Urinary bladder (tissue), 4 donors: ENCODE results near the gene ZDHHC14. TPM values are rescaled to one million over a fixed set of nuclear protein-coding genes. Genes with fewer than 3 reads are reported as not detected.
"Not testable (repeated sequence)": the region's sequence is repeated elsewhere in the genome, so short reads cannot be mapped to it uniquely, and the experiment has no call there.

Experiments used
- DNase-seq: peaks from one replicate; pipeline ENCODE4 v3.0.0-alpha.2; 2015; ENCODE audit errors: extremely low spot score
- H3K27ac ChIP-seq: one replicate; pipeline ENCODE4 v1.5.1; 2013; ENCODE audit warnings: low read depth, mild to moderate bottlenecking, moderate library complexity
- H3K36me3 ChIP-seq: one replicate; pipeline ENCODE4 v1.6.1; 2013; ENCODE audit warnings: mild to moderate bottlenecking, moderate library complexity; ENCODE audit not compliant: insufficient read depth
- H3K4me1 ChIP-seq: one replicate; pipeline ENCODE4 v1.6.1; 2013; ENCODE audit warnings: mild to moderate bottlenecking, moderate library complexity; ENCODE audit not compliant: insufficient read depth
- H3K4me3 ChIP-seq: one replicate; pipeline ENCODE4 v1.5.1; 2013; ENCODE audit warnings: low read depth, low read length
- WGBS: extraction: QIAGEN DNeasy Blood & Tissue Kit; methylation state at CpG from one replicate; pipeline ENCODE4 v1.1.7; 2013; 5-methylcytosine and 5-hydroxymethylcytosine counted together
- polyA plus RNA-seq: library from polyadenylated mRNA; stranded (reverse); fragments of 200-250 nt; gene quantifications from one replicate; pipeline ENCODE4 v1.2.3, GENCODE V29; 2013
- total RNA-seq: library from RNA; depleted of rRNA; stranded (reverse); fragments of >200 nt; gene quantifications from one replicate; pipeline ENCODE4 v1.2.3, GENCODE V29; 2014
- donor health status: healthy with polysubstance abuse.
- donor health status: healthy.

Gene ZDHHC14
- total and polyA plus RNA-seq, 2 donors, result 9.6 to 10.2 TPM

DNA sequence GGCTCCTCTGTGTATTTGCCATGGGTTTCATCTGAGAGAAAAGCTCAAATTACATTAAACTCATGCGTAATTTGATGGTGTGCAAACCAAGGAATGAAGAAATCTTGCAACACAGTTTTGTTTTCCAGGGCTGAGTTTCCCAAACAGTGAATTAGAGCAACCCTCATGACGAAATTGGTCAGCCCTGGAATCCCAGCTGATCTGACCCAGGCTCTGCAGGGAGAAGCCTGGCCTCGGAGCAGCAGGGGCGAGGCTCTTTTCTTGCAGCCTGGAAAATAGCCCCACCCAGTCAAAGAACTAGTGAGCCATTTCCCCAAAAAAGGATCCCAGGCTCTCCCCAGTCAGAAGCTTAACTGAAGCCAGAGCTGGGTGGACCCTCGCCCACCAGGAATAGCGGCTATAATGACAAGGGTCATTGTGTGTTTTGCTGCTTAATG is 334.8 kb downstream of the ZDHHC14 start:
- 55% methylated on average over 6 of the region's 6 CpGs for WGBS
- DNase-seq, result no peak
- Histone ChIP-seq H3K4me3 (no peak overlapping the region), H3K27ac (peak overlapping the region; percentile 64), H3K36me3 (no peaks in the 10 kb centered on the region), H3K4me1 (no peaks in the 10 kb centered on the region)

DNA sequence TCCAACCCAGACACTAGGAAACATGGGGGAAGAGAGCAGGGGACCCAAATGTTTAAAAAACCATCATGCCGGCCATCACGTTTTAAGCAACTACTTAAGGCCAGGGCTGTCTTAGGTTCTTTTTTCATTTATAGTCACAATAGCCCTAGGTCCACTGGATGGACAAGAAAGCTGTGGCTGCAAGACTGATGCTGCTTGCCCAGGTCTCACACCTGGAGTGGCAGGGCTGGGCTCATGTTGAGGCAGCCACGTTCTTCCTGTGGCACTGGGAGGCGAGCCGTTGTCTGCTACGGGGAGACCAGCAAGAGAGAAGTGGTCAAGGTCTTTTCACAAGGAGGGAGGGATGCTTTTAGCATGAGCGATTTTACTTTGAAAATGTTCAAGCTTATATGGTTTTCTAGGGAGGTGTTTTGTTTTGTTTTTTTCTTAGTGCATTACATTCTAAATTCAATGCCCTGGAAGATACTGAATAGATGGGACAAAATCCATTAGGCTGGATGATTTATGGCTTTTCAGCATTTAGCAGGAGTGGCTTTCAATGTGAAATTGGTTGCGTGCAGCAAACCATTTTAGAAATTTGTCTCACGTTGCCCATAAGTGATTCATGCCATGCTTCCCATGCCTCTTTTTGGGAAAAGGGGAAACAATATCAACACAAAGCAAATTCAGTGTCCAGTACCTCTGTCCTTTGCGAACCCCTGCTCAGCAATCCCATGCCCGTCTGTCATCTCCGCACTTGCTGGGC is 335.4 kb downstream of the ZDHHC14 start:
- WGBS, result 84% methylated on average over 12 of the region's 12 CpGs
- Histone ChIP-seq H3K4me3 (no peak overlapping the region), H3K27ac (peak overlapping the region; percentile 64), H3K36me3 (no peaks in the 10 kb centered on the region), H3K4me1 (no peaks in the 10 kb centered on the region)
- DNase-seq, result no peak

DNA sequence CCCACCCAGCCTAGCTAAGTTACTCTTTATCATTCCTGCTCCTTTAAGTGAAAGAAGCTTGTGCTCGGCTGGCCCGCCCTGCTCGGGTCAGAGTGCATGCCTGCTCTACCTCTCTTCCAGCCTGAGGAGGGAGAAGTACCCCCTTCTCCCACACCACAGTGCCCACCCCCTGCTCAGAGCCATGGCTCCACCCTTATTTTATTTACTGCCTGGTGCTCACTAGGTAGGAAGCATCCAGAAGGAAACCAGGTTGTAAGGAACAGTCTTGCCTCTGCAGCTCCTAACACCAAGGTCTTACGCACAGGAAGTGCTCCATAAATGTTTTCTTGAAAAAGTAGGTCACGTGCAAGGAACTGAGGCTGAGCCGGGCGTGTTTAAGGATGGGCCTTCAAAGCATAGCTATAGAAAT is 336.4 kb downstream of the ZDHHC14 start:
- WGBS, result 79% methylated on average over 7 of the region's 7 CpGs
- H3K27ac ChIP-seq, result no peak overlapping the region
- no peak overlapping the region for H3K4me3 ChIP-seq
- DNase-seq, result no peak
- H3K4me1 ChIP-seq, result no peaks in the 10 kb centered on the region
- no peaks in the 10 kb centered on the region for H3K36me3 ChIP-seq

DNA sequence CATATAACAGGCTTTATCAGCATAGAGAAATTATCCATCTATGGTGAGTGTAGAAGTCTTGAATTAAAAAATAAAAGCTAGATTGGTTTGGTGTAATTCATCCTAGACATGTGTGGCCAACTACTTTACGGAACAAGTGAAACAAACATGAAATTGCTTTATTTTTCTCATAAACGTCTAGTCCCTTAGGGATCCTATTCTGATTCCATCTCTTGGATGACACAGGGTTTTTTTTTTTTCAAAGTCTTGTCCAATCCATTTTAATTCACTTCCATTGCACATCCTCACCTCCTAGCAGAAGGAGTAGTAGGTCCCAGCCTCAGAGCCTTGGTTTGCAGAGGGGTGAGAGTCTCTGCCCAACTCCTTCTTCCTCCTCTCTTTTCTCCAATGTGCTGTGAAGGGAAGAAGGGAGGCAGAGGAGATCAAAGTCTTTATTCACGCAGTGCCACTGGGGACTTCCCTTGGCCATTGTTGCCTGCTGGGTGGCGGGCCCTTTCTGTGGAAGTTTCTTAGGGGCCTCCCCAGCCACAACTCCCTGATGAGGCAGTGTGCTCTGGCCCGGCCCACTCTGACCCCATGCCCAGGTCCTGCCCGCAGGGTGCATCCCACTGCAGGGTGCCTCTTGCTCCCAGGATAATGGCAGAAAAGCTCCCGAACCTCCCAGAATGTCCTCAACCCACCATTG is 337.7 kb downstream of the ZDHHC14 start:
- WGBS, result 85% methylated on average over 7 of the region's 7 CpGs
- Histone ChIP-seq H3K36me3 (no peaks in the 10 kb centered on the region), H3K4me1 (no peaks in the 10 kb centered on the region), H3K27ac (no peak overlapping the region), H3K4me3 (no peak overlapping the region)
- DNase-seq, result no peak

DNA sequence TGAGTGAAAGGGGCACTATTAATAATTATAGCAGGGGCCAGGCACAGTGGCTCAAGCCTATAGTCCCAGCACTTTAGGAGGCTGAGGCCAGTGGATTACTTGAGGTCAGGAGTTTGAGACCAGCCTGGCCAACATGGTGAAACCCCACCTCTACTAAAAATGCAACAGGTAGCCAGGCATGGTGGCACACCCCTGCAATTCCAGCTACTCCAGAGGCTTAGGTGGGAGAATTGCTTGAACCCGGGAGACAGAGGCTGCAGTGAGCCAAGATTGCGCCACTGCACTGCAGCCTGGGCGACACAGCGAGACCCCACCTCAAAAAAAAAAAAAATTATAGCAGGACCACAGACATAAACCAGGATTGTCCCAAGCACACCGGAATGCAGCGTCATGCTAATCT is 340.0 kb downstream of the ZDHHC14 start:
- not testable (repeated sequence) for DNase-seq, H3K27ac ChIP-seq, H3K4me1 ChIP-seq, H3K36me3 ChIP-seq, H3K4me3 ChIP-seq
- WGBS, result 97% methylated on average over 6 of the region's 6 CpGs

DNA sequence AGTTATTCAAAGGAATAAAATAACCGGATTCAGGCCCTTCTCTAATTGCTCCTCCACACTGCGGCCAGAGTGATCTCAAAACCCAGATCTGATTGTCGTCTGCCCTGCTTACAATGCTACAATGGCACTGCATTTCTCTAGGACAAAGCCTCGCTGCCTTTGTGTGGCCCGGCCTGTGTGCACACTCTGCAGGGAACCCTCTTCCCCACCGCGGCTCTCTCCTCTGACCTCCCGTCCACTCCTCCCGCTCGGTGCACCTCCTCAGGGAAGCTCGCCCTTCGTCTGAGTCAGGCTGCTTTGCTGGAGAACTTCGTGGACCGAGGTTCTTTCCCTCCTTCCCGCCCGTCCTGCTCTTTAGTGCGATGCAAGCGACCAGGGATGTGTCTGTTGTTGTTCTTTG is 340.4 kb downstream of the ZDHHC14 start:
- DNase-seq, result no peak
- 93% methylated on average over 18 of the region's 18 CpGs for WGBS
- Histone ChIP-seq H3K4me1 (no peaks in the 10 kb centered on the region), H3K4me3 (no peak overlapping the region), H3K36me3 (no peaks in the 10 kb centered on the region), H3K27ac (no peak overlapping the region)

DNA sequence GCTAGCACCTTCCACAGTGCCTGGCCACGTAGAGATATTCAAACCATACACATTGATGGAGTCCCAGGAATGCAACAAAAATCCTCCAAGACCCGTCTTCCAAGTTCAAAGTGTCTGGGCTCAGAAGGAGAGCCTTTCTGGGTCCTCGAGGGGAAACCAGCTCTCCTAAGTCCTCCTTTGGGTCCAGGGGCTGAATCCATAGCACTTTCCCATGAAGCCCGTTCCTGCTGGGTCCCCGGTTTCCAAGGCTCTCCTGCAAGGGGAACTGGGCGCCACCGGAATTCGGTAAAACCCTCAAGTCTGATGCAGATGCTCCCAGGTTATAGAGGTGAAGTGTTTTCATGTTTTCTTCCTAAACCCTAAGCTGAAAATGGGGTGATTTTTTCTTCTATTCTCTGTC is 340.8 kb downstream of the ZDHHC14 start:
- Histone ChIP-seq H3K36me3 (no peaks in the 10 kb centered on the region), H3K4me3 (no peak overlapping the region), H3K4me1 (no peaks in the 10 kb centered on the region), H3K27ac (no peak overlapping the region)
- DNase-seq, result no peak
- 92% methylated on average over 8 of the region's 8 CpGs for WGBS

DNA sequence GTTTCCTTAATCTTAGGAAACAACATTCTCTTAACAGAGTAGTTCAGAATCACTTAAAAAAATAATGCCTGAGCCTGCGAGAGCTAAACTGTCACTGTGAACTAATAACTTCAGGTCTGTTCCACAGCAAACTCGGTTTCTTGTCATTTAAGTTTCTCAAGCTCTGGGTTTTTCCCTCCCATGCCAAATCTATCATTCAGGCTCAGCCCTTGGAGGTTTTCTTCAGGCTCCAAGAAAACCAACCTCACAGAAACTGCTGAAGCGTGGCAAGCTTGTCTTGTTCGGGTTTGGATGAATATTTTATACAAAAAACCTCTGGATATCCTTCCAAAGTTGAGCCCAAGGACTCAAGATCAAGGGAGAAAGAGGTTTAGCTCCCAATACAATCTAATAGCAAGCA is 342.4 kb downstream of the ZDHHC14 start:
- no peak overlapping the region for H3K27ac ChIP-seq
- H3K36me3 ChIP-seq, result no peaks in the 10 kb centered on the region
- 86% methylated on average over 4 of the region's 4 CpGs for WGBS
- no peak for DNase-seq
- H3K4me3 ChIP-seq, result no peak overlapping the region
- H3K4me1 ChIP-seq, result no peaks in the 10 kb centered on the region

DNA sequence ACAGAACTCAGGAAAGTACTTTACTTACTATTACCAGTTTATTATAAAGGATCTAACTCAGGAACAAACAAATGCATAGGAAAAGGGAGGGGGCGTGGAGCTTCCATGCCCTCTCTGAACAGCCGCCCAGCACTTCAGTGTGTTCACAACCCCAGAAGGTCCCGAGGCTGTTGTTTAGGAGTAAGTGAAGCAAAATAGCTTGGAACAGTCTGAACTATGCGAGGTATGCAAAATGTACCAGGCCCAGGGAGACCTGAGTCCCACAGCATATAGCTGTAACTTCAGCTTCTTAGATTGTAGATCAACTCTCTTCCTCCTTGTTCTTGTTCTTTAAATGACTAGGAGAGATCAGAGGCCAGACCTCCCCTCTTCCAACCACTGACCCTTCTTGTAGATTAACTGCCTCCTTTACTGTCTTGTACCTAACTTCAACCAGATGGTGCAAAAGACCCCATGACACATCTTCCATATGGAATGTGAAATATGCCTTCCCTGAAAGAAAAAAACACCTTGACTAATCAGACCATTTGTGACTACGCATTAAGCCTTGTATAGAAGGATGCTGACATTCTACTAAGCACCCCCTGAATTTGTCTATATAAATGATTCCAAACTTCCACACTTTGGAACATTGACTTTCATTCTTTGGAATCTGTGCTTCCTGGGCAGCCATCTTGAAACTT is 343.3 kb downstream of the ZDHHC14 start:
- Histone ChIP-seq H3K36me3 (no peaks in the 10 kb centered on the region), H3K4me1 (no peaks in the 10 kb centered on the region), H3K4me3 (no peak overlapping the region), H3K27ac (no peak overlapping the region)
- no peak for DNase-seq
- WGBS, result 87% methylated on average over 5 of the region's 5 CpGs

DNA sequence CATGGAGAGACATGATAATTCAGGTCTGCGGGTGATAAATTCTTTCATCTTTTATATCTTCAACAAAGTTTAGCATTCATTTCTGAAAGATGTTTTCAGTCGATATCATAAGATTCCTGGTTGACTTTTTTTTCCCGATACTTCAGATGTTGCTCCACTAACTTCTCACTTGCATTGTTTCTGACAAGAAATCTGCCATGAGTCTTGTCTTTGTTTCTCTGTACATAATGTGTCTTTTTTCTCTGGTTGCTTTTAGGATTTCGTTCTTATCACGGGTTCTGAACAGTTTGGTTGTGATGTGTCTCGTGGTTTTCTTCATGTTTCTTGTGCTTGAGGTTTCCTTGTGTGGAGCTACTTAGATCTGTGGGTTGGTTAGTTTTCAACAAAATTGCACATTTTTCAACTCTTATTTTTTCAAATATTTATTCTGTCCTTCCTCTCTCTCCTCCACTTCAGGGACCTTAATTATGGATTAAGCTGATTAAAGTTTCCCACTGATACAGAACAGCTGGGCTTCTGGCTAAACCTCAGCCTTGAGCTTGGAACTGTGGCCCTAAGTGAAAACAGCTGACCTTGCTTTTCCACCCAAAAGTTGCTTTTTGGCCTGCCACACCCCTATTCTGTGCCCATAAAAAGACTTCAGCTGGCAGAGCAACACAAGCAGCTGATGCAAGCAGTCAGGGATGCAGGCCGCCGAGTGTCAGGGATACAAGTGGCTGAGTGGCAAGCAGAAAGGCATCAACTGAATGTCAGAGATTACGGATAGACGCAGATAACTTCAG is 344.2 kb downstream of the ZDHHC14 start:
- DNase-seq, result no peak
- Histone ChIP-seq H3K27ac (no peak overlapping the region), H3K4me1 (no peaks in the 10 kb centered on the region), H3K36me3 (no peaks in the 10 kb centered on the region), H3K4me3 (no peak overlapping the region)
- WGBS, result 82% methylated on average over 10 of the region's 10 CpGs

DNA sequence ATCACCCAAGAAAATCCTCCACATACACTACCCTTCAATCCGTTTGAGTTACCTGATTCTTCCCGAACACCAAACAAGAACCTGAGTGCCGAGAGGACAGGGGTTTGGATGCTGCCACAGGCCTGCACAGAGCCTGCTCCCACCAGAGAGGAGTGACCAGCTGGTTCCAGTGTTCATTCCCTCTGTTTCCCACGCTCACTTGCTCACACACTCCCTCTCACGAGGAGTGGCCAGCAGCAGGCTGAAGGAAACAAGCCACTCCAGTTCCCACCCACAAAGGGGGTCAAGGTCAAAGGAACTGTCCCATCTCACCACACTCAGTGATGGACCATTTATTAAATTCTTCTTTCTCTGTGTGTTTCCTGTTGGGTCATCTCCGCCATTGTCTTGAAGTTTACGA is 344.8 kb downstream of the ZDHHC14 start:
- H3K4me3 ChIP-seq, result no peak overlapping the region
- H3K4me1 ChIP-seq, result no peaks in the 10 kb centered on the region
- no peak overlapping the region for H3K27ac ChIP-seq
- DNase-seq, result no peak
- WGBS, result 96% methylated on average over 7 of the region's 7 CpGs
- H3K36me3 ChIP-seq, result no peaks in the 10 kb centered on the region

DNA sequence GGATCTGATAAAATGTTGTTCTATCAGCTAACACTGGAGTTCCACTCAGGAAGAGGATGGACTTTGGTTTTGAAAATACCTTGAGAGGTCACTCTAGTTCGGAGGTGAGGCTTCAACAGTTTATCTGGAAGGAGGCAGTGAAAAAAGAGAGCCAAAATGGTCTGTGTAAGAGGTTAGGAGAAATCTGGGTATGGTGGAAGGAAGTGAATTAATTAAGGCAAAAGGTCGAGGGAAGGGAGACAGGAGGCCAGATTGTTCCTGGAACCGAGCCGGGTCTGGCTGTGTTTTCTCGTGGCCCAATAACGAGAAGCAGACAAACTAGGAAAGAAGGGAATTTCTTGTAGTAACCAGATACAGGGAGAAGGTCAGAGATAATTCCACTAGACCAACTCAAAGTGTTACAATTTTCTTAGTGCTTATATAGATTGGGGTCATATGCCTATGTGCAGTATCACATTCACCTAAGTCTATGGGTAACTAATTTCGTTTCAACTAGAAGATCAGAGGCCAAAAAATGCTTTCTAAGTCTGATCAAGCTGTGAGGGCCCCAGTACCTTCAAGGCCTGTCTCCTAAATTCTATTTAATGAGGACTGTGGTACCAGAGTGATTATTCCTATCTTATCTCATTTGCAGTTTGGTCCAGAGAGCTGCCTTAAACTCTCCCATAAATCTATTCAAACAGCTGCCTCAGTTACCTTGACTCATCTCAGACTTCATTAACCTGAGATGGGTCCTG is 346.1 kb downstream of the ZDHHC14 start:
- Histone ChIP-seq H3K36me3 (no peaks in the 10 kb centered on the region), H3K27ac (no peak overlapping the region), H3K4me3 (no peak overlapping the region), H3K4me1 (no peaks in the 10 kb centered on the region)
- no peak for DNase-seq
- WGBS, result 71% methylated on average over 7 of the region's 7 CpGs
